H1 (cell line): ENCODE data around the gene DNAJC21. TPM values are rescaled to one million over a fixed set of nuclear protein-coding genes. Genes with fewer than 3 reads are reported as not detected.
A peak's percentile ranks its signal among the peaks of the same experiment; 100 is the strongest.

Experiments used
- ASH2L ChIP-seq: fragments of 200-600, 300-600 bp; sonication (generic); IDR thresholded peaks from one replicate; pipeline ENCODE4 v1.7.1; 2017; ENCODE audit warnings: low read length
- CBX5 ChIP-seq: fragments of 300-800, 300-1000 bp; sonication (generic); IDR thresholded peaks from 2 replicates; pipeline ENCODE4 v1.7.1; 2016; ENCODE audit warnings: antibody characterized with exemption, low read length, low read depth
- EGR1 ChIP-seq: IDR thresholded peaks from 2 replicates; pipeline ENCODE4 v1.6.1; 2011; ENCODE audit warnings: low read depth, low read length, borderline replicate concordance
- NANOG ChIP-seq: IDR thresholded peaks from 2 replicates; pipeline ENCODE4 v1.6.1; 2011; ENCODE audit warnings: low read length, low read depth, mild to moderate bottlenecking, inconsistent platforms; ENCODE audit not compliant: insufficient read depth, poor library complexity, severe bottlenecking
- POLR2A ChIP-seq, 2 experiments: IDR thresholded peaks; 1 replicate in 1 of 2; 2 replicates in 1 of 2; pipeline ENCODE4 v1.6.1; 2011; ENCODE audit warnings: low read depth in 2 of 2, low read length in 2 of 2, mild to moderate bottlenecking in 2 of 2; ENCODE audit errors: control extremely low read depth in 1 of 2
- RBBP5 ChIP-seq: IDR thresholded peaks from 2 replicates; pipeline ENCODE4 v1.7.1; 2012; ENCODE audit warnings: low read depth, mild to moderate bottlenecking, inconsistent platforms, low read length, moderate library complexity, borderline replicate concordance
- SIRT6 ChIP-seq: IDR thresholded peaks from one replicate; pipeline ENCODE4 v1.7.1; 2012; ENCODE audit warnings: low read length, inconsistent platforms
- SP4 ChIP-seq: IDR thresholded peaks from 2 replicates; pipeline ENCODE4 v1.6.1; 2012; ENCODE audit warnings: low read length, inconsistent platforms
- ZNF274 ChIP-seq: IDR thresholded peaks from 2 replicates; pipeline ENCODE4 v1.7.0; 2012; ENCODE audit warnings: low read length, borderline replicate concordance; ENCODE audit errors: extremely low read depth
- polyA plus RNA-seq, 7 experiments: library from polyadenylated mRNA; depleted of rRNA in 3 of 7; stranded (reverse) in 5 of 7; unstranded in 2 of 7; fragments of >200 nt in 5 of 7; fragments of 200-250 nt in 2 of 7; gene quantifications; 1 replicate in 5 of 7; 2 replicates in 1 of 7; 4 replicates in 1 of 7; pipeline versions ENCODE4 v1.2.1 to v1.2.3, GENCODE V29; 2011 to 2013; ENCODE audit warnings: missing spikeins in 2 of 7, mixed read lengths in 2 of 7
- total RNA-seq: library from RNA; stranded (reverse); fragmentation: NEBNext Ultra II Directional; extraction: Animal tissue kit (Norgen Biotek cat#: 25700); gene quantifications from 2 replicates; pipeline ENCODE4 v1.2.1, GENCODE V29; 2021
- TF ChIP-seq, protein P1 (sequence below): IDR thresholded peaks from 2 replicates; pipeline ENCODE4 v1.6.1; 2012; ENCODE audit warnings: inconsistent platforms
- TF ChIP-seq, protein P2 (sequence below): fragments of 300-600 bp; sonication (generic); IDR thresholded peaks from 2 replicates; pipeline ENCODE4 v1.7.1; 2012; ENCODE audit warnings: low read length, moderate library complexity, mild to moderate bottlenecking, inconsistent platforms; ENCODE audit not compliant: insufficient replicate concordance

Gene DNAJC21
- total and polyA plus RNA-seq, 2 of the 8 experiments (the other 6 are each of a cell fraction or from before 2014, with no cell fraction given) = 5.1 to 47.5 TPM

GRCh38 chr5:34915856-34916192 lies 13.5 kb upstream of the DNAJC21 start (continued):
- TF ChIP-seq, protein P1, sequence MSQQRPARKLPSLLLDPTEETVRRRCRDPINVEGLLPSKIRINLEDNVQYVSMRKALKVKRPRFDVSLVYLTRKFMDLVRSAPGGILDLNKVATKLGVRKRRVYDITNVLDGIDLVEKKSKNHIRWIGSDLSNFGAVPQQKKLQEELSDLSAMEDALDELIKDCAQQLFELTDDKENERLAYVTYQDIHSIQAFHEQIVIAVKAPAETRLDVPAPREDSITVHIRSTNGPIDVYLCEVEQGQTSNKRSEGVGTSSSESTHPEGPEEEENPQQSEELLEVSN = no peak
- no peak for TF ChIP-seq EGR1
- TF ChIP-seq, protein P2, sequence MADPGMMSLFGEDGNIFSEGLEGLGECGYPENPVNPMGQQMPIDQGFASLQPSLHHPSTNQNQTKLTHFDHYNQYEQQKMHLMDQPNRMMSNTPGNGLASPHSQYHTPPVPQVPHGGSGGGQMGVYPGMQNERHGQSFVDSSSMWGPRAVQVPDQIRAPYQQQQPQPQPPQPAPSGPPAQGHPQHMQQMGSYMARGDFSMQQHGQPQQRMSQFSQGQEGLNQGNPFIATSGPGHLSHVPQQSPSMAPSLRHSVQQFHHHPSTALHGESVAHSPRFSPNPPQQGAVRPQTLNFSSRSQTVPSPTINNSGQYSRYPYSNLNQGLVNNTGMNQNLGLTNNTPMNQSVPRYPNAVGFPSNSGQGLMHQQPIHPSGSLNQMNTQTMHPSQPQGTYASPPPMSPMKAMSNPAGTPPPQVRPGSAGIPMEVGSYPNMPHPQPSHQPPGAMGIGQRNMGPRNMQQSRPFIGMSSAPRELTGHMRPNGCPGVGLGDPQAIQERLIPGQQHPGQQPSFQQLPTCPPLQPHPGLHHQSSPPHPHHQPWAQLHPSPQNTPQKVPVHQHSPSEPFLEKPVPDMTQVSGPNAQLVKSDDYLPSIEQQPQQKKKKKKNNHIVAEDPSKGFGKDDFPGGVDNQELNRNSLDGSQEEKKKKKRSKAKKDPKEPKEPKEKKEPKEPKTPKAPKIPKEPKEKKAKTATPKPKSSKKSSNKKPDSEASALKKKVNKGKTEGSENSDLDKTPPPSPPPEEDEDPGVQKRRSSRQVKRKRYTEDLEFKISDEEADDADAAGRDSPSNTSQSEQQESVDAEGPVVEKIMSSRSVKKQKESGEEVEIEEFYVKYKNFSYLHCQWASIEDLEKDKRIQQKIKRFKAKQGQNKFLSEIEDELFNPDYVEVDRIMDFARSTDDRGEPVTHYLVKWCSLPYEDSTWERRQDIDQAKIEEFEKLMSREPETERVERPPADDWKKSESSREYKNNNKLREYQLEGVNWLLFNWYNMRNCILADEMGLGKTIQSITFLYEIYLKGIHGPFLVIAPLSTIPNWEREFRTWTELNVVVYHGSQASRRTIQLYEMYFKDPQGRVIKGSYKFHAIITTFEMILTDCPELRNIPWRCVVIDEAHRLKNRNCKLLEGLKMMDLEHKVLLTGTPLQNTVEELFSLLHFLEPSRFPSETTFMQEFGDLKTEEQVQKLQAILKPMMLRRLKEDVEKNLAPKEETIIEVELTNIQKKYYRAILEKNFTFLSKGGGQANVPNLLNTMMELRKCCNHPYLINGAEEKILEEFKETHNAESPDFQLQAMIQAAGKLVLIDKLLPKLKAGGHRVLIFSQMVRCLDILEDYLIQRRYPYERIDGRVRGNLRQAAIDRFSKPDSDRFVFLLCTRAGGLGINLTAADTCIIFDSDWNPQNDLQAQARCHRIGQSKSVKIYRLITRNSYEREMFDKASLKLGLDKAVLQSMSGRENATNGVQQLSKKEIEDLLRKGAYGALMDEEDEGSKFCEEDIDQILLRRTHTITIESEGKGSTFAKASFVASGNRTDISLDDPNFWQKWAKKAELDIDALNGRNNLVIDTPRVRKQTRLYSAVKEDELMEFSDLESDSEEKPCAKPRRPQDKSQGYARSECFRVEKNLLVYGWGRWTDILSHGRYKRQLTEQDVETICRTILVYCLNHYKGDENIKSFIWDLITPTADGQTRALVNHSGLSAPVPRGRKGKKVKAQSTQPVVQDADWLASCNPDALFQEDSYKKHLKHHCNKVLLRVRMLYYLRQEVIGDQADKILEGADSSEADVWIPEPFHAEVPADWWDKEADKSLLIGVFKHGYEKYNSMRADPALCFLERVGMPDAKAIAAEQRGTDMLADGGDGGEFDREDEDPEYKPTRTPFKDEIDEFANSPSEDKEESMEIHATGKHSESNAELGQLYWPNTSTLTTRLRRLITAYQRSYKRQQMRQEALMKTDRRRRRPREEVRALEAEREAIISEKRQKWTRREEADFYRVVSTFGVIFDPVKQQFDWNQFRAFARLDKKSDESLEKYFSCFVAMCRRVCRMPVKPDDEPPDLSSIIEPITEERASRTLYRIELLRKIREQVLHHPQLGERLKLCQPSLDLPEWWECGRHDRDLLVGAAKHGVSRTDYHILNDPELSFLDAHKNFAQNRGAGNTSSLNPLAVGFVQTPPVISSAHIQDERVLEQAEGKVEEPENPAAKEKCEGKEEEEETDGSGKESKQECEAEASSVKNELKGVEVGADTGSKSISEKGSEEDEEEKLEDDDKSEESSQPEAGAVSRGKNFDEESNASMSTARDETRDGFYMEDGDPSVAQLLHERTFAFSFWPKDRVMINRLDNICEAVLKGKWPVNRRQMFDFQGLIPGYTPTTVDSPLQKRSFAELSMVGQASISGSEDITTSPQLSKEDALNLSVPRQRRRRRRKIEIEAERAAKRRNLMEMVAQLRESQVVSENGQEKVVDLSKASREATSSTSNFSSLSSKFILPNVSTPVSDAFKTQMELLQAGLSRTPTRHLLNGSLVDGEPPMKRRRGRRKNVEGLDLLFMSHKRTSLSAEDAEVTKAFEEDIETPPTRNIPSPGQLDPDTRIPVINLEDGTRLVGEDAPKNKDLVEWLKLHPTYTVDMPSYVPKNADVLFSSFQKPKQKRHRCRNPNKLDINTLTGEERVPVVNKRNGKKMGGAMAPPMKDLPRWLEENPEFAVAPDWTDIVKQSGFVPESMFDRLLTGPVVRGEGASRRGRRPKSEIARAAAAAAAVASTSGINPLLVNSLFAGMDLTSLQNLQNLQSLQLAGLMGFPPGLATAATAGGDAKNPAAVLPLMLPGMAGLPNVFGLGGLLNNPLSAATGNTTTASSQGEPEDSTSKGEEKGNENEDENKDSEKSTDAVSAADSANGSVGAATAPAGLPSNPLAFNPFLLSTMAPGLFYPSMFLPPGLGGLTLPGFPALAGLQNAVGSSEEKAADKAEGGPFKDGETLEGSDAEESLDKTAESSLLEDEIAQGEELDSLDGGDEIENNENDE = no peak
- no peak for TF ChIP-seq CBX5
- no peak for TF ChIP-seq ASH2L
- TF ChIP-seq SIRT6 = no peak
- peak; percentile 41; the same call in 1 of the 2 replicates for TF ChIP-seq SP4
- no peak for TF ChIP-seq RBBP5
- no peak for TF ChIP-seq POLR2A (IDR thresholded peaks at IDR 0.05; ENCODE audit: control extremely low read depth in 1 of 2, low read depth in 2 of 2, low read length in 2 of 2)
- TF ChIP-seq ZNF274 = no peak
- no peak for TF ChIP-seq NANOG
